Natural killer cell (primary cell): ENCODE results near the gene STK32A. TPM values are rescaled to one million over a fixed set of nuclear protein-coding genes. Genes with fewer than 3 reads are reported as not detected.

Experiments used
- ATAC-seq, 3 donors: fragments of 150-1000 bp in 2 of 3; fragments of 200-7000 bp in 1 of 3; cut with Tn5 transposase; 1 replicate in 1 of 3; 2 replicates in 2 of 3; pipeline ENCODE4 v1.10.0; 2021; ENCODE audit warnings: mild to moderate bottlenecking in 2 of 3, moderate library complexity in 2 of 3
- DNase-seq, 2 donors: peaks; one replicate each; pipeline versions ENCODE4 v3.0.0 to v3.0.0-alpha.2; 2013 to 2021; ENCODE audit warnings: mixed read lengths in 1 of 2
- H3K27ac ChIP-seq: one replicate; pipeline ENCODE4 v1.5.1; 2013; ENCODE audit warnings: mild to moderate bottlenecking, low read length
- H3K27me3 ChIP-seq: one replicate; pipeline ENCODE4 v1.6.1; 2013; ENCODE audit warnings: low read length; ENCODE audit not compliant: control insufficient read depth, insufficient read depth
- H3K36me3 ChIP-seq: one replicate; pipeline ENCODE4 v1.6.1; 2013; ENCODE audit warnings: low read length; ENCODE audit not compliant: control insufficient read depth, insufficient read depth
- H3K4me1 ChIP-seq: one replicate; pipeline ENCODE4 v1.6.1; 2013; ENCODE audit warnings: low read length; ENCODE audit not compliant: control insufficient read depth, insufficient read depth
- H3K4me3 ChIP-seq: one replicate; pipeline ENCODE4 v1.5.1; 2013; ENCODE audit warnings: low read length
- H3K9me3 ChIP-seq: one replicate; pipeline ENCODE4 v1.6.1; 2013; ENCODE audit warnings: low read length; ENCODE audit not compliant: control insufficient read depth, insufficient read depth
- H3K27ac Mint-ChIP-seq, 2 donors: one replicate each; pipeline ENCODE4 v1.8.0; 2022; ENCODE audit warnings: mild to moderate bottlenecking in 2 of 2, mixed read lengths in 2 of 2, moderate library complexity in 1 of 2
- H3K27me3 Mint-ChIP-seq, 2 donors: one replicate each; pipeline ENCODE4 v1.8.0; 2022; ENCODE audit warnings: low read depth in 2 of 2, mixed read lengths in 2 of 2
- H3K36me3 Mint-ChIP-seq: one replicate; pipeline ENCODE4 v1.8.0; 2022; ENCODE audit warnings: mixed read lengths
- H3K4me1 Mint-ChIP-seq, 2 donors: one replicate each; pipeline ENCODE4 v1.8.0; 2022; ENCODE audit warnings: mixed read lengths in 2 of 2
- H3K4me3 Mint-ChIP-seq: one replicate; pipeline ENCODE4 v1.8.0; 2022; ENCODE audit warnings: mild to moderate bottlenecking, moderate library complexity, mixed read lengths
- H3K9me3 Mint-ChIP-seq, 2 donors: one replicate each; pipeline ENCODE4 v1.8.0; 2022; ENCODE audit warnings: mixed read lengths in 2 of 2
- CTCF ChIP-seq: fragments of 200-600 bp; IDR thresholded peaks from one replicate; pipeline ENCODE4 v1.8.0; 2022; ENCODE audit warnings: antibody characterized with exemption
- whole genome bisulfite sequencing: methylation state at CpG from one replicate; pipeline ENCODE4 v1.1.7; 2013; ENCODE audit warnings: missing lambda C conversion rate; ENCODE audit not compliant: insufficient coverage; 5-methylcytosine and 5-hydroxymethylcytosine counted together
- intact Hi-C: fragments of 100-400 bp; cut with micrococcal nuclease; formaldehyde crosslinking; loops from one replicate; pipeline ENCODE4 v1.14.2; 2022
- total RNA-seq, 4 donors: library from RNA; stranded (reverse); fragments of 120-200 nt in 1 of 4; gene quantifications; one replicate each; pipeline versions ENCODE4 v1.2.3 to v1.2.4, GENCODE V29; 2013 to 2022

The STK32A gene
- total RNA-seq, 3 donors from 2014 or later (not counting 1 experiment from before 2014, with no cell fraction given) = not detected

GRCh38 chr5:147369742-147370374 lies 135.0 kb downstream of the STK32A start:
- no peak overlapping the region for H3K4me3 ChIP-seq
- H3K9me3 ChIP-seq = no peaks in the 10 kb centered on the region
- intact Hi-C loops = no loop called here
- Mint-ChIP-seq H3K27me3 (peaks cover 4 to 5% of the 10 kb centered on the region in 2 donors), H3K4me1 (no peaks in the 10 kb centered on the region), H3K36me3 (no peaks in the 10 kb centered on the region), H3K9me3 (peaks cover 2% of the 10 kb centered on the region in 2 donors), H3K4me3 (no peak overlapping the region), H3K27ac (no peak overlapping the region)
- 50% methylated on average over 1 of the region's 2 CpGs for WGBS
- H3K4me1 ChIP-seq = no peaks in the 10 kb centered on the region
- DNase-seq = no peak
- H3K27ac ChIP-seq = no peak overlapping the region
- TF ChIP-seq CTCF = no peak
- H3K36me3 ChIP-seq = no peaks in the 10 kb centered on the region
- no peaks in the 10 kb centered on the region for H3K27me3 ChIP-seq
- no peak for ATAC-seq

DNA sequence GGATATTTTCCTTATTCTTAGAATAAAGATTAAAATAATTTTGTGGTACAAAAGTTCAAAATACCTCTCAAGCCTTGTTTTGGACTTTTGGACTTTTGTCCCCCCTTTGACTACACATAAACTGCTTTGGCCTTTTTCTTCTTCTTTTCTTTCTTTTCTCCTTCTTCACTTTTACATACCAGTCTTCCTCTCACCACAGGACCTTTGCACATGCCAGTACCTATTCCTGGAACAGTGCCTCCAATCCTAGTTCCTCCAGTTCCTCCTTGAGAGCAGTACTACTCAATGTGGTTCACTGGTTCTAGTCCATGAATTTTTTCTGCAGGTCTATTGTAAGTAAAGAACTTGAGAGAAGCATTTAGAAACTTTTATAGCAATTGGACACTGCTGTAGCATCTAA lies 136.5 kb downstream of the STK32A start:
- intact Hi-C loops = no loop called here
- H3K27ac ChIP-seq = no peak overlapping the region
- TF ChIP-seq CTCF = no peak
- no peak overlapping the region for H3K27ac Mint-ChIP-seq
- peaks cover 0 to 5% of the 10 kb centered on the region in 2 donors for H3K27me3 Mint-ChIP-seq
- H3K4me1 Mint-ChIP-seq = no peaks in the 10 kb centered on the region
- H3K9me3 Mint-ChIP-seq = peaks cover 2% of the 10 kb centered on the region in 2 donors
- H3K9me3 ChIP-seq = no peaks in the 10 kb centered on the region
- no peaks in the 10 kb centered on the region for H3K4me1 ChIP-seq
- no peak overlapping the region for H3K4me3 Mint-ChIP-seq
- ATAC-seq (no peak), DNase-seq (no peak)
- no peaks in the 10 kb centered on the region for H3K27me3 ChIP-seq
- no peaks in the 10 kb centered on the region for H3K36me3 Mint-ChIP-seq
- H3K4me3 ChIP-seq = no peak overlapping the region
- no peaks in the 10 kb centered on the region for H3K36me3 ChIP-seq

DNA sequence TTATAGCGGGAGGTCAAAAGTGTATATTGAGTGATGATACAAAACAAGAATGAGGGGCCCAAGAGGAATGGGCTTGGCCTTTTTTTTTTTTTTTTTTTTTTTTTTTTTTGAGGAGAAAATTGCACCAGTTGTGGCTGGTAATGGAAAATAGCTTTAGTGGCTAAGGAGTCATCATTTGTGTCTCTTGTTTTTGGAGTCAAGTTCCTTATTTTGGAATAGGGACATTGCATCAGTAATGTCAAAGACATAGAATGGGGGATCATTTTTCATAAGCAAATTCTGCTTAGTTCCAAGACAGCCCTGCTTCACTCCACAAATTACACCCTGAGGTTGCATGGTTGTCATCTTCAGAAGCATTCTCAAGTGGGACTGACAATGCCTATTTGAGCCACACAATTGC lies 137.4 kb downstream of the STK32A start:
- Mint-ChIP-seq H3K27ac (no peak overlapping the region), H3K4me1 (no peaks in the 10 kb centered on the region), H3K36me3 (no peaks in the 10 kb centered on the region), H3K27me3 (peaks cover 0 to 10% of the 10 kb centered on the region in 2 donors), H3K4me3 (no peak overlapping the region), H3K9me3 (peaks cover 2% of the 10 kb centered on the region in 2 donors)
- Histone ChIP-seq H3K36me3 (no peaks in the 10 kb centered on the region), H3K4me1 (no peaks in the 10 kb centered on the region), H3K27ac (no peak overlapping the region), H3K4me3 (no peak overlapping the region), H3K27me3 (no peaks in the 10 kb centered on the region), H3K9me3 (no peaks in the 10 kb centered on the region)
- no peak for TF ChIP-seq CTCF
- no peak for DNase-seq
- intact Hi-C loops = no loop called here
- ATAC-seq = no peak
- 86% methylated on average over 1 of the region's 1 CpG for WGBS

- H3K27ac ChIP-seq = no peak overlapping the region
- no peak overlapping the region for H3K4me3 ChIP-seq
- intact Hi-C loops = no loop called here
- no peak for TF ChIP-seq CTCF
- H3K4me1 ChIP-seq = no peaks in the 10 kb centered on the region
- Mint-ChIP-seq H3K36me3 (no peaks in the 10 kb centered on the region), H3K9me3 (peaks cover 2% of the 10 kb centered on the region in 2 donors), H3K27ac (no peak overlapping the region), H3K27me3 (peaks cover 0 to 18% of the 10 kb centered on the region in 2 donors), H3K4me1 (no peaks in the 10 kb centered on the region), H3K4me3 (no peak overlapping the region)
- no peaks in the 10 kb centered on the region for H3K9me3 ChIP-seq
- WGBS = 75% methylated on average over 3 of the region's 3 CpGs
- ATAC-seq (no peak), DNase-seq (no peak)
- no peaks in the 10 kb centered on the region for H3K27me3 ChIP-seq
- H3K36me3 ChIP-seq = no peaks in the 10 kb centered on the region
Measured at GRCh38 chr5:147373328-147373727, 138.5 kb downstream of the STK32A start.
